ENCODE data around the gene LRCH1.
"Not testable (repeated sequence)": the region's sequence is repeated elsewhere in the genome, so short reads cannot be mapped to it uniquely, and the experiment has no call there.

LRCH1 gene

DNA sequence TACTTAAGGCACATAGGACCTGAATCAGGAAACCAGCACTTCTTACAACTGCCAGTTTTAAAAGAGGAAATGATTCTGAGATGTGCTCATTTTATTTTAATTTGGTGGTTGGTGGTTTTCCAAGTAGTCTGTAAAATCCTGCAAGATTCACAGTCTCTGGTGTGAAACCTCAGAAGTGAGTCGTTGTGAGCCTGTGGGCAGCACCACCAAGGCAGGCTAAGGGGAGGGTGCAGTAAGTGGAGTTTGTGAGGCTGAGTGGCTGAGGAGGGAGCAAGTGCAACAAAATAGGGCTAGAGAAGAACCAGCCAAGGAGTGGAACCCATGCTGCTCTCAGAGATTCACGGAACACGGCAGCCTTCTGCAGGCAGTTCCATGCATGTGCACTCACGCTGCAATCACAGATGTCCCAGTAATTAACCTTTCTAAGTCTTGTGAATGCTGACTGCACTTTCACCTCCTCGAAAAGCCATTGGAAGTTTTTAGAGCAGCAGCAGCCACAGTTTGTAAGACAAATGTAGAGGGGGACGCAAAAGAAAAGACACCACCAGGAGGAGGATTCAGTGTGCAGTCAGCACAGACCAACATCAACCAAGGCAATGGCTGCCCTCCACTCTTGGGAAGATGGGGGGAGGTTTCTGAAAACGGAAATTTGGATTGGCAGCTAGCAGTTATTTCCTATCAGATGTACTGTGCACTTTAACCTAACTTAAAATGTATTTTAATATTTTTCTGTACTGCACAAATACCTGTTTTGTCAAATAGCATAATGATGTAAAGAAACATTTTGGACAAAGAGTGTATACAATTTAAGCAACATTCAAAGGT lies 199.1 kb downstream of the LRCH1 start:
- DNase-seq (ENCODE audit: low read depth, low spot score) = no peak

DNA sequence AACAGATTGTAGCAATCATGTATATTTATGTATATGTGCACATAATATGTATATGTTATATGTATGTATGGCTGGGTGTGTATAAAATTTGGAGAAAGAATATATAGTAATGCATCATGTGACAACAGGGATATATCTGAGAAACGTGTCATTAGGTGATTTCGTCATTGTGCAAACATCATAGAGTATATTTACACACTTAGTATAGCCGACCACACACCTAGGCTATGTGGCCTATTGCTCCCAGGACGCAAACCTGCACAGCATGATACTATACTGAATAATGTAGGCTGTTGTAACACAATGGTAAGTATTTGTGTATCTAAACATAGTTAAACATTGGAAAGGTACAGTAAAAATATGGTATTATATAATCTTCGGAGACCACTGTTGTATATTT lies 200.2 kb downstream of the LRCH1 start:
- no peak for DNase-seq (ENCODE audit: low read depth, low spot score)

DNA sequence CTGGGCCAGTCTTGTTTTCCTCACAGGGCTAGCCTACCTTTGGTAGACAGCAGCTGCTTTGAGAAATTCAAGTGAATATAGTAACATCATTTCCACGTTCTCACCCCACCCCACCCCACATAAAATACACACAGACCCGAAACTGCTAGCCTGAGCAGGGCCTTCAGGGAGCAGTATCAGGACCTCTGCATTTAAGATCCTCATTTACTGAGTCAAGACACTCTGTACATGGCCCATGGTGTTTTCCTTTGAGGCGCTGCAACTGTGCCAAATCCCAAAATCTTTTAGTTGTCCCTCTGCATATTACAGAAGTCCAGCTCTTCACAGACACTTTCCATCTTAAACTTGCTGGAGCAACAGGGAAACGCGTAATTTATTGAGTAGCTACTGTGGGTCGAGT lies 200.9 kb downstream of the LRCH1 start:
- DNase-seq (ENCODE audit: low read depth, low spot score) = no peak

DNA sequence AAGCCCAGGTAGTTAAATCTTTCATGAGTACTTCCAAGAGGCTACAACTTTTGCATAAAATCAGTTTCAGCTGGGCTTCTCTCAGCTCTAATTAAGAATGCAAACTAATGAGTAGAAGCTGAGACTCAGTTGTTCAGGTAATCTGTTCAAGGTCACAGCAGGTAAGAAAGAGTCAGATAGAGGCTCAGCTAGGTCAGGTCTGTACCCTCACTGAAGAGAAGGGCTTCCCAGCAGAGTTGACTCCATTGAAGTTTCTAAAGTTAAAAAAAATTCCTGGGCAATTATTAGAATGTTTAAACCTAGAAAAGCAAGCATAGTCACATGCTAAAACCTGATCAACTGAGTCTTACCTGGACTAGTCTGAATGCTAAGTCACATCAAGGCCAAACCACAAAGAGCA lies 201.8 kb downstream of the LRCH1 start:
- no peak for DNase-seq (ENCODE audit: low read depth, low spot score)

DNA sequence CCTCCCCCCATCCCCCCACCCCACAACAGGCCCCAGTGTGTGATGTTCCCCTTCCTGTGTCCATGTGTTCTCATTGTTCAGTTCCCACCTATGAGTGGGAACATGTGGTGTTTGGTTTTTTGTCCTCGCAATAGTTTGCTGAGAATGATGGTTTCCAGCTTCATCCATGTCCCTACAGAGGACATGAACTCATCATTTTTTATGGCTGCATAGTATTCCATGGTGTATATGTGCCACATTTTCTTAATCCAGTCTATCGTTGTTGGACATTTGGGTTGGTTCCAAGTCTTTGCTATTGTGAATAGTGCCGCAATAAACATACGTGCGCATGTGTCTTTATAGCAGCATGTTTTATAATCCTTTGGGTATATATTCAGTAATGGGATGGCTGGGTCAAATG lies 202.5 kb downstream of the LRCH1 start:
- not testable (repeated sequence) for DNase-seq (ENCODE audit: low read depth, low spot score)

DNA sequence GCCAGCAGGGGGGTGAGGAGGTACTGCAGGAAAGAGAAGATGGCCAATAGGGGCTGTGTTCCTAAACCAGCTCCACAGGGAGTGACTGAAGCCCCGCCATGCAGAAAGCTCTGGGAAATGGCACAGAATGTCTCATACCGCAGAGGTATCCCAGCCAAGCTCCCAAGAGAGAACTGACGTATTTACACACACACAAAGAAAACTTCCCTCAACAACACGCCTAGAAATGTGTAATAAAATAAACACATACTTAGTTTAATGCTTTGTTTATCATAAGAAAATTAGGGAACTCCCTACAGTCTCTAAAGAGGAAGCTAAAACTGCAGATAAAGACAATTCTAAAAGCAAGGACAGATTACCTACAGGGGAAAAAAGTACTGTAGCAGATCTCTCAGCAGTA lies 204.0 kb downstream of the LRCH1 start:
- DNase-seq (ENCODE audit: low read depth, low spot score) = no peak

DNA sequence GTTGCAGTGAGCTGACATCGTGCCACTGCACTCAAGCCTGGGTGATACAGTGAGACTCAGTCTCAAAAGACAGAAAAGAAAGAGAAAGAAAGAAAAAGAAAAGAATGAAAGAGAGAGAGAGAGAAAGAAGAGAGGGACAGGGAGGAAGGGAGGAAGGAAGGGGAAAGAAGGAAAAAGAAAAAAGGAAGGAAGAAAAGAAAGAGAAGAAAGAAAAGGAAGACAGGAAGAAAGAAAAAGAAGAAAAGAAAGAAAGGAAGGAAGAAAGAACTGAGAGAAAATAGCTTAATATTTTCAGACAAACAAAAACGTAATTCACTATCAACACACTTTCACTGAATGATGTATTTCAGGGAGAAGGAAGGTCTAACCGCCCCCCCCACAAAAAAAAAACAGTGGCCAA lies 204.7 kb downstream of the LRCH1 start:
- no peak for DNase-seq (ENCODE audit: low read depth, low spot score)

DNA sequence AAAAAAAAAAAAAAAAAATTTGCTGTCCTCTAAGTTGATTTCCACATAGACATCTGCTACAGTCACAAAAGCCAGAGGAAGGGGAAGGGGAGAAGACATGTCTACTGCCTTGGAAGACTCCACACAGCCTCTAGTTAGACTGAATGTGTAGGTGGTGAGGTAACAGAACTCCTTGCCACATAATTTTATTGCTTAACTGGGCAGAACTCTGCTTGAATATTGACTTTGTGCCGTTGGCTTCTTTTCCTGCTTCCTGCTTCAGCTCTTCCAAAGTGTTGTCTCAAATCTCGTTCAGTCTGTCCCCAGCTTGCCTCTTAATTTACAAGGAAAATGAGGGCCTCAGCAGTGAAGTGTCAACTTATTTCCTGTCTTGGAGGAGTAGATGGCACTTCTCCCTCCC lies 206.9 kb downstream of the LRCH1 start:
- no peak for DNase-seq (ENCODE audit: low read depth, low spot score)

DNA sequence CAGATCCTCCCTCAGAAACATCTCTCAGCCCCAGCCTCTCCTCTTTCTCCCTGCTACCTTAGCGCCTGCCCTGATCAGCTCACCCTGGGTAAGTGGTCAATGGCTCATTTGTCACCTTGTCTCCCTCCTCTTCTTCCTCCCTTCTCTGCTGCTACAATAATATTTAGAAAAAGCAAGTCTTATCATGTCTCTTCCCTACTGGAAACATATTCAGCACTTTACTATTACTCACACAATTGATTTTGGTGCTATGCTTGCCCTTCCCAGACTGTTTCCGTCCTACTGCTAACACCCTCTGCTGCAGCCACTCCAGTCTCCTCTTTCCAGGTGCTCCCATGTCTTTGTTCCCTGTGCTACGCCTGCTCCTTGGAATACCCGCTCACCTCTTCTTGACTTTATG lies 208.2 kb downstream of the LRCH1 start:
- no peak for DNase-seq (ENCODE audit: low read depth, low spot score)

DNA sequence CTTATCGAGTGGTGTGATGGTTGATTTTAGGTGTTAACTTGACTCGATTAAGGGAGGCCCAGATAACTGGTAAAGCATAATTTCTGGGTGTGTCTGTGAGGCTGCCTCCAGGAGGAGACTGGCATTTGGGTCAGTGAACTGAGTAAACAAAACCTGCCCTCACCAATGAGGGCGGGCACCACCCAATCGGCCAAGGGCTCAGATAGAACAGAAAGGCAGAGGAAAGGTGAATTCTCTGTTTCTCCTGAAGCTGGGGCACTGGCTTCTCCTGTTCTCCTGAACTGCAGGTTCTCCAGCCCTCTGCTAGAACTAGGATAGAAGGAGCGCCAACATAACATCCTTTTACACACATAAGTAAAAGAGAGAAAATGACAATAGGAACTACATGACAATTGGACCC lies 208.9 kb downstream of the LRCH1 start:
- DNase-seq (ENCODE audit: low read depth, low spot score) = no peak

DNA sequence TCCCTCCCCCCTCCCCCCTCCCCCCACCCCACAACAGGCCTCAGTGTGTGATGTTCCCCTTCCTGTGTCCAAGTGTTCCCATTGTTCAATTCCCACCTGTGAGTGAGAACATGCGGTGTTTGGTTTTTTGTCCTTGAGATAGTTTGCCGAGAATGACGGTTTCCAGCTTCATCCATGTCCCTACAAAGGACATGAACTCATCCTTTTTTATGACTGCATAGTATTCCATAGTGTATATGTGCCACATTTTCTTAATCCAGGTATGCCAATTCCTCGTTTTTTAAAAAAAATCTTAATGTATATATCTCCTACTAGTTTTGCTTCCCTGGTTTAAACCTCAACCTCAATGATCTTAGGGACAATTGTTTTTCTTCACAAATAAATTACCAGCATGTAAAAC lies 217.0 kb downstream of the LRCH1 start:
- DNase-seq (ENCODE audit: low read depth, low spot score) = not testable (repeated sequence)

DNA sequence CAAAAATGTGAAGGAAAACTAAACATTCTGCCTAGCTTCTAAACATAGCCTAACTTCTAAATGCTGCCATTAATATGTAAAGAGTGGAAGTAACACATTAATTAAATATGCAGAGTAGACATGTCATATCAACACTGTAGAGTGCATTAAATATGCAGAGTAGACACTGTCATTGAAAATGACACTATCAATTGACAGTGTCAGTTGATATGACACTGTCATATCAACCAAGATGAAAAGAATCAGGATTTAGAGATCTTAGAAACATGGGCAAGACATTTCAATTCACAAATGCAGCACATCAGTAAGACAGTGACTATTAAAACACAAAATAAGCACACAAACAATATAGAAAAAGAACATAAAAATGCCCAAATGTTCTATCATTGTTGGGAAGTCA lies 218.7 kb downstream of the LRCH1 start:
- no peak for DNase-seq (ENCODE audit: low read depth, low spot score)

DNA sequence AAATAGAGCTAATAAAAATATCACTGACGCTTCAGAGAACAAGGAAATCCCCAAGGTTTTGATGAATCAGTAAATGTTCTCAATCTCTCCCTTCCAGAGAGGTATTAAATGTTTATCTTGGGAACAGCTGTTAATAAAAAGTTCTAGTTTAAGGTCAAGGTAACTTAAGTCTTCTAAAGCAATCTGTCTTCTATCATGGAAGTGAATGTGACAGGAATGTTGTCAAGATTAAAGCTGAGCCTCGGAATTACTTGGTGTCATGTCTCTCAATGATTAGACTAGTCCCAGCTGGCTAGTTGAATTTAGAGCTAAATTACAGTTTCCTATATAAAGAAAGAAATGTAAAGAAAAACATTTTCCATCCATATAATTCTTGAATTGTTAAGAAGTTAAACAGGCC lies 220.6 kb downstream of the LRCH1 start:
- DNase-seq (ENCODE audit: low read depth, low spot score) = no peak

DNA sequence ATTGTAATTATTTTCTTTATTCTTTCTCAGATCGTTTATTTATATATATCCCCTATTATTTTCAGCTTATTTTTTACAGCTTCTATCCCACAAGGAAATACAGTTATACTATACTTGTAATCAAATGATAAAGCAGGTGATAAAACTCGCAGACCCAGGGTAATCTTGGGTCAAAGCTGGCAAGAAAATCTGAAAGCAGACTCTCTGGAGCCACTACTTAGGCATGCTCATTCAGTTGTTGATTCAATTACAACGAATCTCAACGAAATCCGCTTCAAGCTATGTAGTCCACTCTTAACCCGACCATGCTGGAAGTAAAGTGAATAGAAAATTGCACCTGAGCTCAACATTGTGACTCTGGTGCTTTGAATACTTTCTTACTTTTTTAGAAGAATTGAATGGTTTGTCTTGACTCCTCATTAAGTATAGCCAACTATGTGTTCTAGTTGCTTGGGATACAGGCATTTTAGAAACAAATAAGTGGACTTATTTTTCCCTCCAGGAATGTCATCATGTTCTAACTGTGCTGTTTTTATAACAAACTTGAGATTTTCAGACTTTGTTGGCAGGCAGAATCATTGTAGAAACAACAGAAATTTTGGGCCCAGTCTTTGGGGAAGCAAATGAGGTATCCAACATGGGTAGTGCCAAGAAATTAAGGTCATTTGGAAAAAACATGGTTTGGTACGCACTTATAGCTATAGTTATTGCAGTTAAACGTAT lies 222.6 kb downstream of the LRCH1 start:
- DNase-seq (ENCODE audit: low read depth, low spot score) = no peak

DNA sequence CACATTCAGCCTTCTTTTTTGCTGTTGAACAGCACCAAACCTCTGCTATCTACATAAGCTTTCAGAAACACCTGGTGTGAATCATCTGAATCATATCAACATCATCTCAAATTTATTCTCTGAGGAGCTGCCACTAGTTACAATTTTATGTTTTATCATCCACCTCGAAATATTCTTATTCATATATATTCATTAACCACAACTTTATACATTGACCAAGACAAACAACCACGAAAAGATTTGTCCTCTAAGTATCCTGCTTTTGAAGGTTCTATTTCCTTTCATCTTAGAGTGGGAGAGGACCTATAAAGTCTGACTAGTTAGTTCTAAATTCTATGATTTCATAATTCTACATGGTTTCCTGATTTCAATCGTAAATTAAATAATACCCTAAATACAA lies 225.1 kb downstream of the LRCH1 start:
- no peak for DNase-seq (ENCODE audit: low read depth, low spot score)

DNA sequence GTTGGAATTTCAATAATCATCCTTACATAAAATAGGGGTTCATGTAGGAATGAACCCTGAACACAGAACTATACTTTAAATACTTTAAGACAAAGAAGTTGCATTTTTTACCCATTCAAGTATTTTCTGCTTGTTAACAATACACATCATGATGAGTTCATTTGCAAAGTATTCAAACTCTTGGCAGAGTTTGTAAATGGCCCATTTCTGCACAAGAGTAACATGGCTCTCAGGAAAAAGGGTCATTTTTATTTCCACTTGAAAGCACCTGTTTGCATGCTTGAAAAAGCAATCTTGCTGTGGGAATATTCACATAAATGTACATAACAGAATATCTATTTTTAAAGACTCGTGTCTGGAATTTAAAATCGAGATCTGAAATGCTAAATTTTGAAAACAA lies 225.9 kb downstream of the LRCH1 start:
- no peak for DNase-seq (ENCODE audit: low read depth, low spot score)

DNA sequence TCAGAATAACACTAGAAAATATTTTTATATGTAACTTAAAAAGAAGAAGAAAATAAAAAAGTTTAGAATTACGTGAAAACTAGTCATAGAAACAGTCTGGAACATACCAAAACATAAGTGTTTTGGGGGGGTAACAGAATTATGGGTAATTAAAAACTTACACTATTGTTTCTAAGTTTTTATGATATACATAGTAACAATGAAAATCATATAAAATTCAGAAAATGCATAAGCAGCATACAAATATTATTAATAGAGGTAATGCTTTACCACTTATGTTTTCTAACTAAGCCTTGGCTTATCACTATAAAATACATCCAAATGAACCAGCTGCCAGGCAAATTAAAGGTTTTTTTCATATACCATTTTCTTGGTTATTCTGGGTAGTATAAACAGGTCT lies 229.1 kb downstream of the LRCH1 start:
- no peak for DNase-seq (ENCODE audit: low read depth, low spot score)

DNA sequence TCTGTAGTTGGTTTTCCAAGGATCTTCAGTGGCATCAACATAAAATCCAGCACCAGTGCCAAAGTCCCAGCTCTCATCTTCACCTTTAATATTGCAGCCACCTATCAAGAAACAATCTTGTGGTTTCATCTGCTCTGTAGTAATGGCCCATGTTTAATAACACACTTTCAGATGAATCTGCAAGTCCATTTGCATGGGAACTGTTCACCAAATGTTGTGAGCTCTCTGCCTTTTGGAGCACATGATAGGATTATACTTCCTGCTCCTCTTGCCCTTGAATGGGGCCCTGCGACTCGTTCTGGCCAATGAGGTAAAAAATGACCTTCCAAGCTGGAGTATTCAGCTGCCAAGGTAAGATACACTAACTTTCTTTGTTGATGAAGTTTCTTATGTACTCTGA lies 229.7 kb downstream of the LRCH1 start:
- DNase-seq (ENCODE audit: low read depth, low spot score) = no peak

DNA sequence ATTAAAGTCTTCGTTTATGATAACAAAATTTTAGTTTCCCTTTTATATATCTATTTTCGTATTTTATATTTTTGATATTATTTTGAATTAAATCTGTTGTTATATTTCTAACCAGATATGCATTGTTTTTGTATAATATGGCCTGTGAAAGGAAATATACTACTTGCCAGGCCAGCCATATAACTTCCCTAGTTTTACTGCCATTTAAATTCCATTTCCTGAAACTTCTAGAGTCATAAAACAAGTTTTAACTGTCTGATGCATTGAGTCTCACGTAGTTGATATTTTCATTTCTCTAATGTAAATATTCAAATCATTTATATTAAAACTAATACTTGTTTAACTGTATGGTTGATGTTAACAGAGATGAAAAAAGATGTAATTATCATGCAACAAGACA lies 230.5 kb downstream of the LRCH1 start:
- DNase-seq (ENCODE audit: low read depth, low spot score) = no peak

DNA sequence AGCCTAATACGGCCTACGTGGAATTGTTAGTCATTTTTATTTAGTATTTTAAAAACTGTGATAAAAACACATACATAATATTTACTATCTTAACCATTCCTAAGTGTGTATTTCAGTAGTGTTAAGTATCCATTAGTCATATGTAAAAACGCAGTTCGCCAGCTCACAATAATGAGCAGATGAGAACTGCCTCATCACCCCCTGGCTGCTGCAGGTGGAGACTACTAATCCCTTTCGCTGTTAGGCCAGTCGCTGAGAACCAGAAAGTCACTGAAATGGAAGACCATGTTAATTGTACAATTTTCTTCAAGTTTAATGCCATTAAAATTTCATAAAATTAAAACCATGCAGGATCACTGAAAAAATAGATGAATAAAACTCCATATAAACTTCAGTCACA lies 242.4 kb downstream of the LRCH1 start:
- no peak for DNase-seq (ENCODE audit: low read depth, low spot score)

DNA sequence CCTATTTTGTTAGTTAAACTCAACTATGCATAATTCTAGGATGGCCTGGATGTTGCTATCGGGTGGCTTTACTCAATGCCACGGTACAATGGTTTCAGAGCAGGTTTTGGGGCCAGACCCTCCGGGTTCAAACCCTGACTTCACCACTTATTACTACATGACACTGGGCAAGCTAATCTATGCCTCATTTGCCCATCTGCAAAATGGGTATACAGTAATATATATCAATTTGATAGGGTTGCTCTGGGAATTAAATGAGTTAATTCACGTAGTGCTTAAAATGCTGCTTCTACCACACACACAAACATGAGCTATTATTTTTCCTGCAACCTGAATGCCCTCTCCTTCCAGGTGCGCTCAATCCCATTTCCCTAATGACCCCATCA lies 243.2 kb downstream of the LRCH1 start:
- no peak for DNase-seq (ENCODE audit: low read depth, low spot score)

DNA sequence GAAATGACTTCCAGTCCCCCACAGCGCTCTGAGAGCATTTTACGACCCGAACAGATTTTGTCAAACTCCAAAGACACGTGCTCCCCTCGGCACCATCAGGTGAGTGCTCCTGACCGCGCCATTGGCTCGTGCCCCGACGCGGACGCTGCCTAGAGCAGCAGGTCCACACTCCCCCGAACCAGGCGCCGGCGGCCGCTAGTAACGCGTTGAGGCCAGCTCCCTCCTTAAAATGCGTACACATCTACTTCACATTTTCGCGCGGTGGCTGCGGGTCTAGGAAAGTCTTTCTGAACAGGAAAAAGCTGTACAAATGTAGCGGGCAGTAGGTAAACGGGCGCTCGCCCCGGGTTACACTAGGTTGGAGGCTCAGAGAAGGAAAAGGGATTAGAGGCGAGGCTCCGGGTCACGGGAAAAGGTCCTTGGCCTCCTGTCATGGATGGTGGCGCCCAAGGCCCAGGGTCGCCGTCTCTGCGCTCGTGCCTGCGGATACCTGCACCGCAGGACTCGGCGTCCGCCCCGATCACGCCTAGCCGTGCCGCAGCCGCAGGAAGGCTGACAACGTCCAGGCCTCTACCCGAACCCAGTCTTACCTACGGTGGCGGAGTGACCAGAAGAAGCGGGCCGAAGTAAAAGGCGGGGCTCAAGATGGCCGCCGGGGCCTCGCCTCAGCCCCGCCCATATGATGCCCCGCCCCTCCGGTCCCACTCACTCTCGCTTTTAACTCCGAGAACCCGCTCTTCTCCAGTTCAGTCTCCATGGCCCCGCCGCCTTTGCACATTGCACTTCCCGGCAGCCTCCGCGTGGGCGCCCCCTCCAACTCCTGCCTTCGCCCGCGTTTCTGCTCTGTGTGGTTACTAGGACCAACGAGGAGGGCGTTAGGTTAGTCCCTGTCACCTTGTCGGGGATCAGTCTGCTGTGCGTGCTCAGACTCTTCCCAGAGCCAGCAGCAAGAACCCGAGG lies 243.8 kb downstream of the LRCH1 start, which contains the start of gene ESD:
ESD (minus strand) TSS at position 647 of the 960 bp plus-strand sequence. CDS start 5,748 bp downstream, outside the sequence.
- DNase-seq (ENCODE audit: low read depth, low spot score) = peak; percentile 85
